Cardiac muscle cell (in vitro differentiated cells and primary cell): ENCODE results near the gene EPG5. TPM values are rescaled to one million over a fixed set of nuclear protein-coding genes. Genes with fewer than 3 reads are reported as not detected.

Experiments
- DNase-seq, 2 donors: peaks; one replicate each; pipeline versions ENCODE4 v3.0.0 to v3.0.0-alpha.2; 2010 to 2017; ENCODE audit warnings: low read depth in 1 of 2, low spot score in 1 of 2
- H3K27ac ChIP-seq: fragments of 200-600 bp; sonication (generic); 2 replicates; pipeline ENCODE4 v1.5.1; 2016
- H3K27me3 ChIP-seq: fragments of 200-600 bp; sonication (generic); 2 replicates; pipeline ENCODE4 v1.6.0; 2016; ENCODE audit warnings: control low read depth
- H3K36me3 ChIP-seq: fragments of 200-600 bp; sonication (generic); 2 replicates; pipeline ENCODE4 v1.5.1; 2016; ENCODE audit warnings: control low read depth
- H3K4me1 ChIP-seq: fragments of 200-600 bp; sonication (generic); 2 replicates; pipeline ENCODE4 v1.8.1; 2017; ENCODE audit warnings: low read depth, mild to moderate bottlenecking, mixed run types
- H3K4me3 ChIP-seq: fragments of 200-600 bp; sonication (generic); 2 replicates; pipeline ENCODE4 v1.5.1; 2016; ENCODE audit warnings: mild to moderate bottlenecking
- H3K9me3 ChIP-seq: fragments of 200-600 bp; sonication (generic); 2 replicates; pipeline ENCODE4 v1.5.1; 2017; ENCODE audit warnings: low read depth, mild to moderate bottlenecking, control low read depth
- CTCF ChIP-seq: IDR thresholded peaks from 2 replicates; pipeline ENCODE4 v1.5.1; 2012; ENCODE audit warnings: low read depth, mild to moderate bottlenecking, low read length
- polyA plus RNA-seq: library from polyadenylated mRNA; unstranded; fragments of >200 nt; fragmentation: Nextera tagmentation; extraction: Ambion mirVana; gene quantifications from 2 replicates; pipeline ENCODE4 v1.2.1, GENCODE V29; 2016
- total RNA-seq: library from RNA; depleted of rRNA; stranded (reverse); fragments of >200 nt; gene quantifications from 2 replicates; pipeline ENCODE4 v1.2.3, GENCODE V29; 2016

EPG5 gene
- total and polyA plus RNA-seq, 2 experiments from 2014 or later: 7.5 to 17.7 TPM

- no peaks in the 10 kb centered on the region for H3K4me1 ChIP-seq
- no peaks in the 10 kb centered on the region for H3K9me3 ChIP-seq
- no peak for DNase-seq
- H3K36me3 ChIP-seq: no peaks in the 10 kb centered on the region
- no peak for TF ChIP-seq CTCF
- H3K4me3 ChIP-seq: no peak overlapping the region
- H3K27me3 ChIP-seq: no peaks in the 10 kb centered on the region
- no peak overlapping the region for H3K27ac ChIP-seq
Observed at GRCh38 chr18:45991788-45992187, 24.7 kb upstream of the EPG5 start.

GRCh38 chr18:45984546-45985235 is 17.6 kb upstream of the EPG5 start:
- Histone ChIP-seq H3K27ac (no peak overlapping the region), H3K9me3 (no peaks in the 10 kb centered on the region), H3K4me3 (no peak overlapping the region), H3K4me1 (peaks cover 5% of the 10 kb centered on the region), H3K36me3 (no peaks in the 10 kb centered on the region), H3K27me3 (no peaks in the 10 kb centered on the region)
- DNase-seq: no peak
- TF ChIP-seq CTCF: no peak

- TF ChIP-seq CTCF: no peak
- Histone ChIP-seq H3K27ac (no peak overlapping the region), H3K27me3 (no peaks in the 10 kb centered on the region), H3K4me1 (peaks cover 5% of the 10 kb centered on the region), H3K4me3 (no peak overlapping the region), H3K9me3 (no peaks in the 10 kb centered on the region), H3K36me3 (no peaks in the 10 kb centered on the region)
- DNase-seq: no peak
Observed at GRCh38 chr18:45981821-45982220, 14.7 kb upstream of the EPG5 start.

DNA sequence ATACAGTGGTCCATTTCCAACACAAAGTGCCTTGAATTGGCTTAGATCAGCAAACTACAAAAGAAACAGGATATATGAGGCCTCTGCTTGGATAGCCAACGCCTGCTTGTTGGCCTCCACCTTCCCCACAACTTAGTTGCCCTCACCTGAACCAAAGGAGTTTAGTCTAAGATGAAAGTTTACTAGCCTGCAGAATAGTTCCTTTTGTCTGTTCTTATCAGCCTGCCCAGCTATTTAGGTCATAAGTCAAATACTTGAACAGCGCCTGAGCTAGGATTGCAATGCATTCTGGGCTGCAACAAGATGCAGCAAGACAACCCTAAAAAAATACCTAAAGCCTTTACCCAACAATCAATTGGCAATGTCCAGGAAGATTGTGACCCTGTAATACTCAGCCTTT is 13.1 kb upstream of the EPG5 start:
- Histone ChIP-seq H3K9me3 (no peaks in the 10 kb centered on the region), H3K4me3 (no peak overlapping the region), H3K27me3 (no peaks in the 10 kb centered on the region), H3K4me1 (peaks cover 5% of the 10 kb centered on the region), H3K36me3 (no peaks in the 10 kb centered on the region), H3K27ac (no peak overlapping the region)
- no peak for TF ChIP-seq CTCF
- DNase-seq: peak in 1 of 2 donors; percentile 24

DNA sequence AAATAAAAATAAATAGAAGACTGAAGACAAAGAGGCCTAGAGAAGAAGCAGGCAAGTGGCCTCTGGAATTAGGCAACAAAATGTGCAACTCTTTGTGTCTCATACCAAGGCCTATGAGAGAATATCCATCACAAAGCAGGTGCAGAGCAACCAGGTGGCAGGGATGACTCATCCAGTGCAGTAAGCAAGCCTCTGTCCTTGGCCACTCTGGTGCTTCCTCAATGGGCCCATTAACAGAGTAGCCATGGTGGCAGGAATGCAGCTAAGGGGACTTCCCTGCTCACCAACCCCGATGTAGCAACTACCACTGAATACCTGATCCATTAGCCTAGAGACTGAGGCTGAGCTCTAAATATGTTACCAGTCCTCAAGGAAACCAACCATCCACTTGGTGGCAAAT is 11.0 kb upstream of the EPG5 start:
- Histone ChIP-seq H3K4me3 (no peak overlapping the region), H3K27me3 (no peaks in the 10 kb centered on the region), H3K36me3 (no peaks in the 10 kb centered on the region), H3K27ac (no peak overlapping the region), H3K4me1 (peaks cover 5% of the 10 kb centered on the region), H3K9me3 (no peaks in the 10 kb centered on the region)
- no peak for DNase-seq
- no peak for TF ChIP-seq CTCF

- Histone ChIP-seq H3K36me3 (no peaks in the 10 kb centered on the region), H3K4me1 (peaks cover 5% of the 10 kb centered on the region), H3K9me3 (no peaks in the 10 kb centered on the region), H3K27me3 (no peaks in the 10 kb centered on the region), H3K4me3 (no peak overlapping the region), H3K27ac (no peak overlapping the region)
- no peak for TF ChIP-seq CTCF
- no peak for DNase-seq
Observed at GRCh38 chr18:45976974-45977373, 9.8 kb upstream of the EPG5 start.
